ENCODE results near the gene FARP2.

GRCh38 chr2:241499146-241499965 lies 143.3 kb downstream of the FARP2 start:
- TF ChIP-seq MAX (IDR thresholded peaks at IDR 0.05) (no peak), KDM4B (CRISPR knock-in tag; IDR thresholded peaks at IDR 0.05) (no peak), SSRP1 (CRISPR knock-in tag; IDR thresholded peaks at IDR 0.05) (no peak)

All from HepG2 (cell line).